HepG2 (cell line): Measurements from ENCODE around the gene METTL22. TPM values are rescaled to one million over a fixed set of nuclear protein-coding genes. Genes with fewer than 3 reads are reported as not detected.

ENCODE experiments used
- ASH2L ChIP-seq: fragments of 300-600, 200-600 bp; sonication (generic); IDR thresholded peaks from 2 replicates; pipeline ENCODE4 v1.7.0; 2017; ENCODE audit warnings: low read depth, mild to moderate bottlenecking, moderate library complexity, mixed read lengths, low read length; ENCODE audit not compliant: insufficient read length
- HMG20B ChIP-seq: conservative IDR thresholded peaks from 2 replicates; pipeline ENCODE4 v1.6.1; 2016; ENCODE audit warnings: missing genetic modification reagents, missing compliant biosample characterization
- PHF21A ChIP-seq: sonication (generic); formaldehyde crosslinking; IDR thresholded peaks from 2 replicates; pipeline ENCODE4 v1.5.0; 2020; ENCODE audit warnings: mild to moderate bottlenecking, missing genetic modification reagents
- POLR2AphosphoS5 ChIP-seq: IDR thresholded peaks from 2 replicates; pipeline ENCODE4 v1.6.1; 2012; ENCODE audit warnings: low read depth, low read length
- SRY ChIP-seq: sonication (generic); formaldehyde crosslinking; IDR thresholded peaks from 2 replicates; pipeline ENCODE4 v1.8.0; 2022; ENCODE audit warnings: mild to moderate bottlenecking, missing genetic modification reagents
- XRCC5 ChIP-seq: fragments of 200-400 bp; formaldehyde crosslinking; optimal IDR thresholded peaks from 2 replicates; pipeline ENCODE3; 2017; ENCODE audit warnings: mild to moderate bottlenecking, low read length
- ZBTB3 ChIP-seq: sonication (generic); formaldehyde crosslinking; IDR thresholded peaks from 2 replicates; pipeline ENCODE4 v1.4.0; 2020; ENCODE audit warnings: low read depth, mild to moderate bottlenecking, moderate library complexity, missing genetic modification reagents, borderline replicate concordance
- ZNF101 ChIP-seq: sonication (generic); formaldehyde crosslinking; IDR thresholded peaks from 2 replicates; pipeline ENCODE4 v1.4.0; 2020; ENCODE audit warnings: mild to moderate bottlenecking, low read depth, missing genetic modification reagents, borderline replicate concordance
- ZNF205 ChIP-seq: IDR thresholded peaks from 2 replicates; pipeline ENCODE4 v1.6.1; 2018; ENCODE audit warnings: missing biosample characterization, missing genetic modification reagents
- ZNF460 ChIP-seq: sonication (generic); formaldehyde crosslinking; IDR thresholded peaks from 2 replicates; pipeline ENCODE4 v1.5.1; 2020; ENCODE audit warnings: missing genetic modification reagents, mild to moderate bottlenecking, borderline replicate concordance
- ZNF713 ChIP-seq: sonication (generic); formaldehyde crosslinking; IDR thresholded peaks from 2 replicates; pipeline ENCODE4 v1.4.0; 2020; ENCODE audit warnings: mild to moderate bottlenecking, missing genetic modification reagents
- polyA plus RNA-seq, 8 experiments: library from polyadenylated mRNA; depleted of rRNA in 3 of 8; stranded (reverse) in 7 of 8; unstranded in 1 of 8; fragments of >200 nt; fragmentation: Illumina TruSeq in 4 of 8; extraction: Trizol in 4 of 8; gene quantifications; 2 replicates each; pipeline versions ENCODE4 v1.2.1 to v1.2.3, GENCODE V29; 2011 to 2016; ENCODE audit warnings: low read depth in 4 of 8, missing spikeins in 1 of 8, mixed read lengths in 1 of 8; ENCODE audit not compliant: insufficient read depth in 1 of 8
- total RNA-seq, 5 experiments: library from RNA; depleted of rRNA; stranded (reverse); fragments of >200 nt; fragmentation: Illumina TruSeq; extraction: Trizol; gene quantifications; 2 replicates each; pipeline ENCODE4 v1.2.3, GENCODE V29; 2016; ENCODE audit warnings: low read depth in 1 of 5
- TF ChIP-seq, protein P1 (sequence below): sonication (generic); formaldehyde crosslinking; conservative IDR thresholded peaks from 2 replicates; pipeline ENCODE4 v1.8.0; 2022; ENCODE audit warnings: missing genetic modification reagents
- TF ChIP-seq, protein P2 (sequence below): sonication (generic); formaldehyde crosslinking; IDR thresholded peaks from 2 replicates; pipeline ENCODE4 v1.5.0; 2020; ENCODE audit warnings: mild to moderate bottlenecking, missing genetic modification reagents
- TF ChIP-seq, protein P3 (sequence below): sonication (generic); formaldehyde crosslinking; IDR thresholded peaks from 2 replicates; pipeline ENCODE4 v1.4.0; 2020; ENCODE audit warnings: missing genetic modification reagents
- TF ChIP-seq, protein P4 (sequence below): sonication (generic); formaldehyde crosslinking; IDR thresholded peaks from 2 replicates; pipeline ENCODE4 v1.5.1; 2020; ENCODE audit warnings: missing genetic modification reagents, mild to moderate bottlenecking, borderline replicate concordance

Gene METTL22
- total and polyA plus RNA-seq, 2 of the 13 experiments (the other 11 are each of a cell fraction or from before 2014, with no cell fraction given): 36.2 to 94.8 TPM

- TF ChIP-seq, protein P1, sequence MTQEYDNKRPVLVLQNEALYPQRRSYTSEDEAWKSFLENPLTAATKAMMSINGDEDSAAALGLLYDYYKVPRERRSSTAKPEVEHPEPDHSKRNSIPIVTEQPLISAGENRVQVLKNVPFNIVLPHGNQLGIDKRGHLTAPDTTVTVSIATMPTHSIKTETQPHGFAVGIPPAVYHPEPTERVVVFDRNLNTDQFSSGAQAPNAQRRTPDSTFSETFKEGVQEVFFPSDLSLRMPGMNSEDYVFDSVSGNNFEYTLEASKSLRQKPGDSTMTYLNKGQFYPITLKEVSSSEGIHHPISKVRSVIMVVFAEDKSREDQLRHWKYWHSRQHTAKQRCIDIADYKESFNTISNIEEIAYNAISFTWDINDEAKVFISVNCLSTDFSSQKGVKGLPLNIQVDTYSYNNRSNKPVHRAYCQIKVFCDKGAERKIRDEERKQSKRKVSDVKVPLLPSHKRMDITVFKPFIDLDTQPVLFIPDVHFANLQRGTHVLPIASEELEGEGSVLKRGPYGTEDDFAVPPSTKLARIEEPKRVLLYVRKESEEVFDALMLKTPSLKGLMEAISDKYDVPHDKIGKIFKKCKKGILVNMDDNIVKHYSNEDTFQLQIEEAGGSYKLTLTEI (CRISPR knock-in tag): no peak
- TF ChIP-seq, protein P2, sequence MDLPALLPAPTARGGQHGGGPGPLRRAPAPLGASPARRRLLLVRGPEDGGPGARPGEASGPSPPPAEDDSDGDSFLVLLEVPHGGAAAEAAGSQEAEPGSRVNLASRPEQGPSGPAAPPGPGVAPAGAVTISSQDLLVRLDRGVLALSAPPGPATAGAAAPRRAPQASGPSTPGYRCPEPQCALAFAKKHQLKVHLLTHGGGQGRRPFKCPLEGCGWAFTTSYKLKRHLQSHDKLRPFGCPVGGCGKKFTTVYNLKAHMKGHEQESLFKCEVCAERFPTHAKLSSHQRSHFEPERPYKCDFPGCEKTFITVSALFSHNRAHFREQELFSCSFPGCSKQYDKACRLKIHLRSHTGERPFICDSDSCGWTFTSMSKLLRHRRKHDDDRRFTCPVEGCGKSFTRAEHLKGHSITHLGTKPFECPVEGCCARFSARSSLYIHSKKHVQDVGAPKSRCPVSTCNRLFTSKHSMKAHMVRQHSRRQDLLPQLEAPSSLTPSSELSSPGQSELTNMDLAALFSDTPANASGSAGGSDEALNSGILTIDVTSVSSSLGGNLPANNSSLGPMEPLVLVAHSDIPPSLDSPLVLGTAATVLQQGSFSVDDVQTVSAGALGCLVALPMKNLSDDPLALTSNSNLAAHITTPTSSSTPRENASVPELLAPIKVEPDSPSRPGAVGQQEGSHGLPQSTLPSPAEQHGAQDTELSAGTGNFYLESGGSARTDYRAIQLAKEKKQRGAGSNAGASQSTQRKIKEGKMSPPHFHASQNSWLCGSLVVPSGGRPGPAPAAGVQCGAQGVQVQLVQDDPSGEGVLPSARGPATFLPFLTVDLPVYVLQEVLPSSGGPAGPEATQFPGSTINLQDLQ (CRISPR knock-in tag): peak; percentile 50; the same call in 1 of the 2 replicates
- TF ChIP-seq ZNF205 (CRISPR knock-in tag): no peak
- TF ChIP-seq PHF21A (CRISPR knock-in tag): peak; percentile 81
- TF ChIP-seq SRY (CRISPR knock-in tag): no peak
- TF ChIP-seq, protein P3, sequence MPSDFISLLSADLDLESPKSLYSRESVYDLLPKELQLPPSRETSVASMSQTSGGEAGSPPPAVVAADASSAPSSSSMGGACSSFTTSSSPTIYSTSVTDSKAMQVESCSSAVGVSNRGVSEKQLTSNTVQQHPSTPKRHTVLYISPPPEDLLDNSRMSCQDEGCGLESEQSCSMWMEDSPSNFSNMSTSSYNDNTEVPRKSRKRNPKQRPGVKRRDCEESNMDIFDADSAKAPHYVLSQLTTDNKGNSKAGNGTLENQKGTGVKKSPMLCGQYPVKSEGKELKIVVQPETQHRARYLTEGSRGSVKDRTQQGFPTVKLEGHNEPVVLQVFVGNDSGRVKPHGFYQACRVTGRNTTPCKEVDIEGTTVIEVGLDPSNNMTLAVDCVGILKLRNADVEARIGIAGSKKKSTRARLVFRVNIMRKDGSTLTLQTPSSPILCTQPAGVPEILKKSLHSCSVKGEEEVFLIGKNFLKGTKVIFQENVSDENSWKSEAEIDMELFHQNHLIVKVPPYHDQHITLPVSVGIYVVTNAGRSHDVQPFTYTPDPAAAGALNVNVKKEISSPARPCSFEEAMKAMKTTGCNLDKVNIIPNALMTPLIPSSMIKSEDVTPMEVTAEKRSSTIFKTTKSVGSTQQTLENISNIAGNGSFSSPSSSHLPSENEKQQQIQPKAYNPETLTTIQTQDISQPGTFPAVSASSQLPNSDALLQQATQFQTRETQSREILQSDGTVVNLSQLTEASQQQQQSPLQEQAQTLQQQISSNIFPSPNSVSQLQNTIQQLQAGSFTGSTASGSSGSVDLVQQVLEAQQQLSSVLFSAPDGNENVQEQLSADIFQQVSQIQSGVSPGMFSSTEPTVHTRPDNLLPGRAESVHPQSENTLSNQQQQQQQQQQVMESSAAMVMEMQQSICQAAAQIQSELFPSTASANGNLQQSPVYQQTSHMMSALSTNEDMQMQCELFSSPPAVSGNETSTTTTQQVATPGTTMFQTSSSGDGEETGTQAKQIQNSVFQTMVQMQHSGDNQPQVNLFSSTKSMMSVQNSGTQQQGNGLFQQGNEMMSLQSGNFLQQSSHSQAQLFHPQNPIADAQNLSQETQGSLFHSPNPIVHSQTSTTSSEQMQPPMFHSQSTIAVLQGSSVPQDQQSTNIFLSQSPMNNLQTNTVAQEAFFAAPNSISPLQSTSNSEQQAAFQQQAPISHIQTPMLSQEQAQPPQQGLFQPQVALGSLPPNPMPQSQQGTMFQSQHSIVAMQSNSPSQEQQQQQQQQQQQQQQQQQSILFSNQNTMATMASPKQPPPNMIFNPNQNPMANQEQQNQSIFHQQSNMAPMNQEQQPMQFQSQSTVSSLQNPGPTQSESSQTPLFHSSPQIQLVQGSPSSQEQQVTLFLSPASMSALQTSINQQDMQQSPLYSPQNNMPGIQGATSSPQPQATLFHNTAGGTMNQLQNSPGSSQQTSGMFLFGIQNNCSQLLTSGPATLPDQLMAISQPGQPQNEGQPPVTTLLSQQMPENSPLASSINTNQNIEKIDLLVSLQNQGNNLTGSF (CRISPR knock-in tag): no peak
- TF ChIP-seq ASH2L: peak; percentile 18
- no peak for TF ChIP-seq POLR2AphosphoS5
- TF ChIP-seq ZNF101 (CRISPR knock-in tag): no peak; the same call in 1 of the 2 replicates
- peak; percentile 83 for TF ChIP-seq HMG20B (CRISPR knock-in tag)
- no peak for TF ChIP-seq ZBTB3 (CRISPR knock-in tag)
- TF ChIP-seq XRCC5: peak; percentile 36
- TF ChIP-seq, protein P4, sequence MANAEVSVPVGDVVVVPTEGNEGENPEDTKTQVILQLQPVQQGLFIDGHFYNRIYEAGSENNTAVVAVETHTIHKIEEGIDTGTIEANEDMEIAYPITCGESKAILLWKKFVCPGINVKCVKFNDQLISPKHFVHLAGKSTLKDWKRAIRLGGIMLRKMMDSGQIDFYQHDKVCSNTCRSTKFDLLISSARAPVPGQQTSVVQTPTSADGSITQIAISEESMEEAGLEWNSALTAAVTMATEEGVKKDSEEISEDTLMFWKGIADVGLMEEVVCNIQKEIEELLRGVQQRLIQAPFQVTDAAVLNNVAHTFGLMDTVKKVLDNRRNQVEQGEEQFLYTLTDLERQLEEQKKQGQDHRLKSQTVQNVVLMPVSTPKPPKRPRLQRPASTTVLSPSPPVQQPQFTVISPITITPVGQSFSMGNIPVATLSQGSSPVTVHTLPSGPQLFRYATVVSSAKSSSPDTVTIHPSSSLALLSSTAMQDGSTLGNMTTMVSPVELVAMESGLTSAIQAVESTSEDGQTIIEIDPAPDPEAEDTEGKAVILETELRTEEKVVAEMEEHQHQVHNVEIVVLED (CRISPR knock-in tag): 0 out of 2 replicates have a peak, but pooled peaks have one; percentile 34
- TF ChIP-seq ZNF713: no peak
- TF ChIP-seq ZNF460: no peak
These were observed 56.8 kb downstream of the METTL22 start (continued) for GRCh38 chr16:8678068-8678927.
